ENCODE measurements around the gene ZSWIM9. TPM values are rescaled to one million over a fixed set of nuclear protein-coding genes. Genes with fewer than 3 reads are reported as not detected.

ZSWIM9 gene
- total RNA-seq, 1 donor from 2014 or later, result 11.8 TPM

GRCh38 chr19:48171710-48172109 is 1.2 kb downstream of the ZSWIM9 start:
- Mint-ChIP-seq H3K4me3 (ENCODE audit: low read depth) (no peak overlapping the region), H3K36me3 (ENCODE audit: insufficient read depth) (peaks cover 17% of the 10 kb centered on the region), H3K27ac (no peak overlapping the region), H3K4me1 (ENCODE audit: low read depth) (peaks cover 12% of the 10 kb centered on the region), H3K9me3 (ENCODE audit: low read depth) (no peaks in the 10 kb centered on the region), H3K27me3 (no peaks in the 10 kb centered on the region)
- no peak for DNase-seq (ENCODE audit: low spot score, unreplicated experiment)
- TF ChIP-seq CTCF (IDR thresholded peaks at IDR 0.05; ENCODE audit: unreplicated experiment), result no peak

GRCh38 chr19:48174445-48175030 is 4.1 kb downstream of the ZSWIM9 start:
- DNase-seq (ENCODE audit: low spot score, unreplicated experiment), result no peak
- Mint-ChIP-seq H3K36me3 (ENCODE audit: insufficient read depth) (peaks cover 26% of the 10 kb centered on the region), H3K4me1 (ENCODE audit: low read depth) (peaks cover 8% of the 10 kb centered on the region), H3K27ac (no peak overlapping the region), H3K9me3 (ENCODE audit: low read depth) (no peaks in the 10 kb centered on the region), H3K4me3 (ENCODE audit: low read depth) (no peak overlapping the region), H3K27me3 (no peaks in the 10 kb centered on the region)
- no peak for TF ChIP-seq CTCF (IDR thresholded peaks at IDR 0.05; ENCODE audit: unreplicated experiment)

- Mint-ChIP-seq H3K27ac (peak overlapping the region; percentile 15), H3K36me3 (ENCODE audit: insufficient read depth) (peaks cover 33% of the 10 kb centered on the region), H3K27me3 (no peaks in the 10 kb centered on the region)
Observed at GRCh38 chr19:48175578-48175977, 5.1 kb downstream of the ZSWIM9 start.

GRCh38 chr19:48176226-48176625 is 5.7 kb downstream of the ZSWIM9 start:
- no peak for DNase-seq (ENCODE audit: low spot score, unreplicated experiment)
- H3K27me3 Mint-ChIP-seq, result no peaks in the 10 kb centered on the region
- H3K4me1 Mint-ChIP-seq (ENCODE audit: low read depth), result peaks cover 3% of the 10 kb centered on the region
- TF ChIP-seq CTCF (IDR thresholded peaks at IDR 0.05; ENCODE audit: unreplicated experiment), result no peak
- peaks cover 5% of the 10 kb centered on the region for H3K9me3 Mint-ChIP-seq (ENCODE audit: low read depth)
- no peak overlapping the region for H3K4me3 Mint-ChIP-seq (ENCODE audit: low read depth)
- no peak overlapping the region for H3K27ac Mint-ChIP-seq
- H3K36me3 Mint-ChIP-seq (ENCODE audit: insufficient read depth), result peaks cover 37% of the 10 kb centered on the region

More at GRCh38 chr19:48175578-48175977, 5.1 kb downstream of the ZSWIM9 start:
- Mint-ChIP-seq H3K4me3 (ENCODE audit: low read depth) (no peak overlapping the region), H3K9me3 (ENCODE audit: low read depth) (peaks cover 3% of the 10 kb centered on the region), H3K4me1 (ENCODE audit: low read depth) (peaks cover 8% of the 10 kb centered on the region)
- DNase-seq (ENCODE audit: low spot score, unreplicated experiment), result no peak
- TF ChIP-seq CTCF (IDR thresholded peaks at IDR 0.05; ENCODE audit: unreplicated experiment), result no peak

GRCh38 chr19:48181505-48181904 is 11.0 kb downstream of the ZSWIM9 start:
- DNase-seq (ENCODE audit: low spot score, unreplicated experiment), result no peak
- no peak for TF ChIP-seq CTCF (IDR thresholded peaks at IDR 0.05; ENCODE audit: unreplicated experiment)
- peaks cover 36% of the 10 kb centered on the region for H3K36me3 Mint-ChIP-seq (ENCODE audit: insufficient read depth)
- H3K27me3 Mint-ChIP-seq, result no peaks in the 10 kb centered on the region
- H3K9me3 Mint-ChIP-seq (ENCODE audit: low read depth), result peaks cover 11% of the 10 kb centered on the region
- H3K4me1 Mint-ChIP-seq (ENCODE audit: low read depth), result no peaks in the 10 kb centered on the region
- no peak overlapping the region for H3K4me3 Mint-ChIP-seq (ENCODE audit: low read depth)
- no peak overlapping the region for H3K27ac Mint-ChIP-seq
